CD14-positive monocyte (primary cell): Measurements from ENCODE around the gene CLTRN. TPM values are rescaled to one million over a fixed set of nuclear protein-coding genes. Genes with fewer than 3 reads are reported as not detected.

ENCODE experiments used
- DNase-seq, 3 donors: peaks; one replicate each; pipeline ENCODE4 v3.0.0-alpha.2; 2011 to 2022
- H2AFZ ChIP-seq: 2 replicates; pipeline ENCODE4 v1.6.0; 2012; ENCODE audit warnings: mild to moderate bottlenecking, low read depth, low read length, inconsistent platforms; ENCODE audit not compliant: insufficient read depth, poor library complexity, severe bottlenecking
- H3K27ac ChIP-seq, 2 donors: 1 replicate in 1 of 2; 2 replicates in 1 of 2; pipeline ENCODE4 v1.5.1; 2012 to 2013; ENCODE audit warnings: low read length in 2 of 2, control low read depth in 1 of 2, inconsistent platforms in 1 of 2, low read depth in 1 of 2, mild to moderate bottlenecking in 1 of 2
- H3K27me3 ChIP-seq, 2 donors: one replicate each; pipeline versions ENCODE4 v1.6.0 to v1.6.1; 2011 to 2013; ENCODE audit warnings: low read length in 2 of 2; ENCODE audit not compliant: control insufficient read depth in 2 of 2, insufficient read depth in 2 of 2
- H3K36me3 ChIP-seq, 2 donors: replicated peaks in 1 of 2; 1 replicate in 1 of 2; 2 replicates in 1 of 2; pipeline versions ENCODE4 v1.5.1 to v1.6.1; 2012 to 2013; ENCODE audit warnings: low read length in 2 of 2, control low read depth in 1 of 2, inconsistent platforms in 1 of 2, mild to moderate bottlenecking in 1 of 2; ENCODE audit not compliant: insufficient read depth in 2 of 2, control insufficient read depth in 1 of 2
- H3K4me1 ChIP-seq, 2 donors: 1 replicate in 1 of 2; 2 replicates in 1 of 2; pipeline versions ENCODE4 v1.5.1 to v1.6.1; 2012 to 2013; ENCODE audit warnings: low read length in 2 of 2, control low read depth in 1 of 2, inconsistent platforms in 1 of 2, mild to moderate bottlenecking in 1 of 2, moderate library complexity in 1 of 2; ENCODE audit not compliant: insufficient read depth in 2 of 2, control insufficient read depth in 1 of 2
- H3K4me2 ChIP-seq: replicated peaks from 2 replicates; pipeline ENCODE3; 2012; ENCODE audit warnings: low read length, moderate library complexity, mild to moderate bottlenecking; ENCODE audit not compliant: poor library complexity, severe bottlenecking; ENCODE audit errors: extremely low read depth
- H3K4me3 ChIP-seq, 3 experiments: fragments of 200-600 bp in 1 of 3; sonication (generic) in 1 of 3; replicated peaks in 1 of 3; 1 replicate in 2 of 3; 2 replicates in 1 of 3; pipeline ENCODE4 v1.5.1; 2011 to 2013; ENCODE audit warnings: low read length in 3 of 3, mild to moderate bottlenecking in 3 of 3, control low read depth in 2 of 3, low read depth in 2 of 3, inconsistent platforms in 1 of 3, moderate library complexity in 1 of 3
- H3K79me2 ChIP-seq: 2 replicates; pipeline ENCODE4 v1.6.0; 2012; ENCODE audit warnings: mild to moderate bottlenecking, control low read depth, inconsistent platforms, low read length, moderate library complexity; ENCODE audit not compliant: insufficient read depth
- H3K9ac ChIP-seq: 2 replicates; pipeline ENCODE4 v1.6.0; 2017; ENCODE audit warnings: low read length, mild to moderate bottlenecking; ENCODE audit not compliant: insufficient read depth, poor library complexity, severe bottlenecking
- H3K9me3 ChIP-seq, 2 donors: replicated peaks in 1 of 2; 1 replicate in 1 of 2; 2 replicates in 1 of 2; pipeline versions ENCODE4 v1.5.1 to v1.6.1; 2012 to 2013; ENCODE audit warnings: low read length in 2 of 2, control low read depth in 1 of 2; ENCODE audit not compliant: control insufficient read depth in 1 of 2, insufficient read depth in 1 of 2
- H4K20me1 ChIP-seq: 2 replicates; pipeline ENCODE4 v1.6.0; 2012; ENCODE audit warnings: mild to moderate bottlenecking, low read length, control low read depth, moderate library complexity; ENCODE audit not compliant: insufficient read depth
- H3K27ac Mint-ChIP-seq, 7 donors: one replicate each; pipeline ENCODE4 v1.8.0; 2020; ENCODE audit warnings: mild to moderate bottlenecking in 7 of 7, mixed read lengths in 7 of 7, moderate library complexity in 6 of 7, inconsistent platforms in 2 of 7
- H3K27me3 Mint-ChIP-seq, 3 donors: one replicate each; pipeline ENCODE4 v1.8.0; 2021 to 2022; ENCODE audit warnings: low read depth in 3 of 3, mild to moderate bottlenecking in 3 of 3, mixed read lengths in 3 of 3, moderate library complexity in 3 of 3, inconsistent platforms in 1 of 3
- H3K36me3 Mint-ChIP-seq, 2 donors: one replicate each; pipeline ENCODE4 v1.8.0; 2020; ENCODE audit warnings: mixed read lengths in 2 of 2, inconsistent platforms in 1 of 2, mild to moderate bottlenecking in 1 of 2
- H3K4me1 Mint-ChIP-seq: one replicate; pipeline ENCODE4 v1.8.0; 2020; ENCODE audit warnings: mild to moderate bottlenecking, mixed read lengths
- H3K4me3 Mint-ChIP-seq, 2 donors: one replicate each; pipeline ENCODE4 v1.8.0; 2020; ENCODE audit warnings: mild to moderate bottlenecking in 2 of 2, mixed read lengths in 2 of 2, moderate library complexity in 1 of 2
- H3K9me3 Mint-ChIP-seq, 7 donors: one replicate each; pipeline ENCODE4 v1.8.0; 2020 to 2022; ENCODE audit warnings: mixed read lengths in 7 of 7, mild to moderate bottlenecking in 6 of 7, moderate library complexity in 6 of 7, inconsistent platforms in 2 of 7
- CTCF ChIP-seq: fragments of 200-600 bp; IDR thresholded peaks from one replicate; pipeline ENCODE4 v1.8.0; 2022; ENCODE audit warnings: antibody characterized with exemption, mild to moderate bottlenecking
- WGBS: methylation state at CpG from one replicate; pipeline ENCODE4 v1.1.5; 2013; ENCODE audit warnings: missing lambda C conversion rate; ENCODE audit not compliant: insufficient coverage; 5-methylcytosine and 5-hydroxymethylcytosine counted together
- intact Hi-C, 2 donors: fragments of 100-400 bp; cut with micrococcal nuclease; formaldehyde crosslinking; loops; one replicate each; pipeline versions ENCODE4 v1.15.0 to v1.15.1; 2023
- polyA plus RNA-seq, 3 donors: library from polyadenylated mRNA; depleted of rRNA in 1 of 3; unstranded in 2 of 3; stranded (reverse) in 1 of 3; fragments of 300-500 nt in 2 of 3; fragments of >200 nt in 1 of 3; fragmentation: Illumina TruSeq in 2 of 3; gene quantifications; 1 replicate in 2 of 3; 2 replicates in 1 of 3; pipeline ENCODE4 v1.2.3, GENCODE V29; 2012 to 2021

Gene CLTRN
- polyA plus RNA-seq, 3 donors, result not detected

- Mint-ChIP-seq H3K4me1 (no peaks in the 10 kb centered on the region), H3K36me3 (peaks cover 39 to 93% of the 10 kb centered on the region in 2 donors), H3K9me3 (no peaks in the 10 kb centered on the region), H3K27me3 (peaks cover 0 to 4% (median 0%) of the 10 kb centered on the region in 3 donors), H3K27ac (peak overlapping the region in 5 of 7 donors; percentile 10 to 57 (median 30)), H3K4me3 (no peak overlapping the region)
- H3K9me3 ChIP-seq, result no peaks in the 10 kb centered on the region
- no peak overlapping the region for H3K27ac ChIP-seq
- H3K4me3 ChIP-seq, result no peak overlapping the region
- no peak overlapping the region for H3K4me2 ChIP-seq
- peaks cover 0 to 3% of the 10 kb centered on the region in 2 donors for H3K27me3 ChIP-seq
- H3K4me1 ChIP-seq, result no peaks in the 10 kb centered on the region
- peaks cover 56% of the 10 kb centered on the region for H3K79me2 ChIP-seq
- 0% methylated on average over 1 of the region's 6 CpGs for WGBS
- TF ChIP-seq CTCF, result no peak
- no peak for DNase-seq
- no peak overlapping the region for H3K9ac ChIP-seq
- peaks cover 92% of the 10 kb centered on the region for H4K20me1 ChIP-seq
- H2AFZ ChIP-seq, result no peak overlapping the region
- intact Hi-C loops, result no loop called here
- peaks cover 58 to 97% of the 10 kb centered on the region in 2 donors for H3K36me3 ChIP-seq
These were observed 30.4 kb upstream of the CLTRN start for GRCh38 chrX:15694941-15695451.

- H3K27ac ChIP-seq, result peak overlapping the region in 1 of 2 donors; percentile 33
- WGBS, result 0% methylated on average over 2 of the region's 6 CpGs
- no peak overlapping the region for H3K4me3 Mint-ChIP-seq
- intact Hi-C loops, result loop anchor here in 1 of 2 donors (10.0 kb wide), 1 partner anchor 812 kb away; the partner anchor contains the start of genes FANCB and MOSPD2
- peaks cover 89% of the 10 kb centered on the region for H4K20me1 ChIP-seq
- H3K4me1 Mint-ChIP-seq, result peaks cover 19% of the 10 kb centered on the region
- H3K79me2 ChIP-seq, result peaks cover 96% of the 10 kb centered on the region
- no peaks in the 10 kb centered on the region for H3K9me3 Mint-ChIP-seq
- no peak overlapping the region for H3K9ac ChIP-seq
- H2AFZ ChIP-seq, result no peak overlapping the region
- H3K27me3 Mint-ChIP-seq, result peaks cover 0 to 4% (median 1%) of the 10 kb centered on the region in 3 donors
- peak; percentile 55 to 63 (median 63) for DNase-seq
- no peak overlapping the region for H3K4me3 ChIP-seq
- H3K9me3 ChIP-seq, result no peaks in the 10 kb centered on the region
- peaks cover 0 to 15% of the 10 kb centered on the region in 2 donors for H3K27me3 ChIP-seq
- H3K36me3 Mint-ChIP-seq, result peaks cover 33 to 73% of the 10 kb centered on the region in 2 donors
- peak overlapping the region in 3 of 7 donors; percentile 81 to 87 (median 82) for H3K27ac Mint-ChIP-seq
- TF ChIP-seq CTCF, result peak; percentile 64
- peaks cover 27 to 76% of the 10 kb centered on the region in 2 donors for H3K36me3 ChIP-seq
- H3K4me1 ChIP-seq, result peaks cover 0 to 3% of the 10 kb centered on the region in 2 donors
- no peak overlapping the region for H3K4me2 ChIP-seq
These were observed 22.4 kb upstream of the CLTRN start for GRCh38 chrX:15686818-15687685.
